Dermis lymphatic vessel endothelial cell (primary cell): ENCODE data around the gene MIER3. TPM values are rescaled to one million over a fixed set of nuclear protein-coding genes. Genes with fewer than 3 reads are reported as not detected.

Experiments
- total RNA-seq: library from RNA; depleted of rRNA; stranded (reverse); fragments of >200 nt; gene quantifications from 2 replicates; pipeline ENCODE4 v1.2.1, GENCODE V29; 2014

MIER3 gene, protein sequence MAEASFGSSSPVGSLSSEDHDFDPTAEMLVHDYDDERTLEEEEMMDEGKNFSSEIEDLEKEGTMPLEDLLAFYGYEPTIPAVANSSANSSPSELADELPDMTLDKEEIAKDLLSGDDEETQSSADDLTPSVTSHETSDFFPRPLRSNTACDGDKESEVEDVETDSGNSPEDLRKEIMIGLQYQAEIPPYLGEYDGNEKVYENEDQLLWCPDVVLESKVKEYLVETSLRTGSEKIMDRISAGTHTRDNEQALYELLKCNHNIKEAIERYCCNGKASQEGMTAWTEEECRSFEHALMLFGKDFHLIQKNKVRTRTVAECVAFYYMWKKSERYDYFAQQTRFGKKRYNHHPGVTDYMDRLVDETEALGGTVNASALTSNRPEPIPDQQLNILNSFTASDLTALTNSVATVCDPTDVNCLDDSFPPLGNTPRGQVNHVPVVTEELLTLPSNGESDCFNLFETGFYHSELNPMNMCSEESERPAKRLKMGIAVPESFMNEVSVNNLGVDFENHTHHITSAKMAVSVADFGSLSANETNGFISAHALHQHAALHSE
- 15.3 and 18.7 TPM in 2 replicates for total RNA-seq

DNA sequence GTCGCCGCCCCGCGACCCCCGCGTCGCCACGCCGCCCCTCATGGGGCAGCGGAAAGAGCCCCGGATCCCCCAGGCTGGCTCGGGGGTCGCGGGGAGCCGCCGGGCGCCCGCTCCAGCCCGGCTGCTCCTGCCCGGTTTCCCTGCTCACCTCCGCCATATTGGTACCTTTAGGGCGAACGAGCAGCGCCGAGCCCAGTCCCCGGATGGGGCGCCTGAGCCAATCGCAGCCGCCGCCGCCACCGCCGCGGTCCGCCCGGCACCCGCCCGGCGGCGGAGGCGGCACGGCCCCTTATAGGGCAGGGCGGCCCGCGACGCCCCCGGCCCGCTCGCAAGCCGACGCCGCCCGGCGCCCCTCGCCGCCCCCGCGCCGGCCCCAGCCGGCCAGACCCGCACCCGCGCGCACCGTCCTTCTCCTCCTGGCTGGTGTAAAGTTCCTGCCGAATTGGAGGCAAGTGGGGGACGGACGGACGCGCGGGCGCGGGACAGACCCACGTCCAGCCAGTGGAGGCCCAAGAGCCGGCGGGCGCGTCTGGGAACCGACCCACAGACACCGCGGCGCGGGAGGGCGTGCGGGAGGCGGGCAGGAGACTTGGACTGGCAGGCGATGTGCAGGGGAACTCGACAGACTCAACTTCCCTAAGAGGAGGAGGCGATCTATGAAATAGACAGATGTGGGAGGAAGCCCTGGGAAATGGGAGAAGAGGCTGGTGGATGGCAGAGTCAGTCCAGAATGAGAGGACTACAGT lies at the start of gene MIER3:
MIER3 (minus strand) TSS at position 178 of the 746 bp plus-strand sequence; CDS start at position 157, 21 bp downstream.

DNA sequence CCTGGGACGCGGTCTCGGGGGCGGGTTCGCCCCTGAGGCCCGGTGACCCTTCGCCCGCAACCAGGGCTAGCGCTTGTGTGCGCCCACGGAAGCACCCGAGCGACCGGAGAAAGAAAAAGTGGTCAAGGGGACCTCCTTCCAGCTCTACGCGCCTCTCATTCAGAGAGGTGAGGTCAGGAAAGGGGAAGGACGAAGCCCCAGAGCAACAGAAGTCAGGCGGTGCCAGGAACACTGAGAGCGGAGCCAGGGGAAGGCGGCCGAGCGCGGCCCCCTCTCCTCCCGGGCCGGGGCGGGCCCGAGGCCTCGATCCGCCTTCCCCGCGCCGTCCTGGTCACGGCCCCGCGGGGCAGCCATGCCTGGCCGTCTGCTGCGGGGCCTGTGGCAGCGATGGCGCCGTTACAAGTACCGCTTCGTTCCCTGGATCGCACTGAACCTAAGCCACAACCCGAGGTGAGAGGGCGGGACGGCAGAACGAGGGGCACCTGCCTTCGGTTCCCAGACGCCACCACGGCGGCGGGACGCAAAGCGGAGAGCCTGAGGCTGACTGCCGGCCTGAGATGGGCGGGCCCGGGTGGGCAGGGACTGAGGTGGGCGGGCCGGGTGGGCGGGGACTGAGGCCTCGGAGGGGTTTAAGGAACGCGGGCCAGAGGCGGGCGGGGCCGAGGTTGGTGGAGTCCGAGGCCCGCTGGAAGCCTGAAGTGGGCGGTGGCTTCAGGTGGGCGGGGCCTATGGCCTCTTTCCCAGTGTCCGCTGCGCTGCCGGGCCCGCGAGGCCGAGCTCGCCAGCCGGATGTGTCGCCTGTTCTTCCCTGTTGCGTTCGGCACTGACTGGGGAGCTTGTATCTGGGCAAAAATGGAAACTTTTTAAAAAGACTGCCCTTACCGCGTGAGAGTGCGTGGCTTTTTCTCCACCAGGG lies 42.4 kb downstream of the MIER3 start, which contains the start of gene SETD9:
SETD9 (plus strand) TSS at position 303 of the 916 bp plus-strand sequence; CDS start at position 353, 50 bp downstream.

Other genes with a start within 250 kb of the MIER3 start
- 67.2 and 101 TPM in 2 replicates for gene MAP3K1, start 136.6 kb downstream of the MIER3 start, total RNA-seq
- 12.4 and 21.7 TPM in 2 replicates for gene SETD9, start 42.5 kb downstream of the MIER3 start, total RNA-seq
- 53.0 and 73.1 TPM in 2 replicates for gene GPBP1, start 221.9 kb upstream of the MIER3 start, total RNA-seq